Right lung (tissue), 5 donors: ENCODE data around the gene ASCC3. TPM values are rescaled to one million over a fixed set of nuclear protein-coding genes. Genes with fewer than 3 reads are reported as not detected.
"Not testable (repeated sequence)": the region's sequence is repeated elsewhere in the genome, so short reads cannot be mapped to it uniquely, and the experiment has no call there.

Experiments used
- DNase-seq, 2 donors: peaks; one replicate each; pipeline ENCODE4 v3.0.0-alpha.2; 2013
- polyA plus RNA-seq, 5 donors: library from polyadenylated mRNA; unstranded; fragments of 120-200 nt; gene quantifications; one replicate each; pipeline versions ENCODE4 v1.2.1 to v1.2.3, GENCODE V29; 2013; ENCODE audit warnings: inconsistent platforms in 1 of 5, low replicate concordance in 1 of 5; ENCODE audit not compliant: insufficient read length in 5 of 5, insufficient read depth in 1 of 5

ASCC3 gene
- polyA plus RNA-seq, 5 donors: 18.4 to 26.2 (median 23.1) TPM

- DNase-seq: no peak
These were observed 74.8 kb downstream of the ASCC3 start for GRCh38 chr6:100806296-100806695.

GRCh38 chr6:100803264-100804045 lies 77.7 kb downstream of the ASCC3 start:
- no peak for DNase-seq

GRCh38 chr6:100801036-100801435 lies 80.1 kb downstream of the ASCC3 start:
- no peak for DNase-seq

DNA sequence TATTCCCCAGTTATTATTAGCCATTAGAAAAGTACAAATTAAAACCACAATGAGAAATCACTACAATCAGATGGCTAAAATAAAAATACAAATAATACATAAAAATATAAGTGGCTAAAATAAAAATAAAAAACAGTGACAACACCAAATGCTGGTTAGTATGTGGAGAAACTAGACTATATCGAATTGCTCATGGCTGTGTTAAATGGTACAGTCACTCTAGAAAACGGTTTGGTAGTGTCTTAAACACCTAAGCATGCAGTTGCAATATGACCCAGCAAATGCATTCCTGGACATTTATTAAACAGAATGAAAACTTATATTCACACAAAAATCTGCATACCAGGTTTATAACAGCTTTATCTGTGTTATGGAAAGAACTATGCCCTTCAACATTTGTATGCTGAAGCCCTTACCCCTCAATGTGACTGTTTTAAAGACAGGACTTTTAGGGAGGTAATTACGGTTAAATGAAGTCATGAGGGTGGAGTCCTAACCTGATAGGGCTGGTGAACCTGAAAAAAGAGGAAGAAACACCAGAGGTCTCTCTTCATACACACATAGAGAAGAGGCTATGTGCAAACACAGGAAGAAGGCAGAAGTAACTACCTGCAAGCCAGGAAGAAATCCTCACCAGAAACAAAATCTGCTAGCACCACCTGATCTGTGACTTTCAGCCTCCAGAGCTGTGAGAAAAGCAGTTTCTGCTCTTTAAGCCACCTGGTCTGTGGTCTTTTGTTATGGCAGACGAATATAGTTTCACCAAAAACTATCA lies 84.9 kb downstream of the ASCC3 start:
- no peak for DNase-seq

DNA sequence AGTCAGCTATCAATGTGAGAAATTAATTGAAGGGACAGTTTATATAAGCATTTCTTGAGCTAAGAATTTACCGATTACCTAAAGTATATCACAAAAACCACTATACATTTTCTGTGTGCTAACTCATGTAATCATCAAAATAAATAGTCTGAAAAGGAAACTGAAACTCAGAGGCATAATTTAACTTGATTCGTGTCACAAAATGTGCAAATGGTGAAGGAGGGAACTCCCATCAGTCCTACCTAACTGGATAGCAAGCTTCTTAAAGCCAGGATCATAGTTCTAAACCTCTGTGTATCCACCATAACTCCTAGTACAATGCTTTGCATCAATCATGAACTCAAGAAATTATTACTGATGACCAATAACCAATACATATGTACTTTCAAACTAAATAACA lies 91.0 kb downstream of the ASCC3 start:
- DNase-seq: no peak

GRCh38 chr6:100785982-100786381 lies 95.1 kb downstream of the ASCC3 start:
- no peak for DNase-seq

- DNase-seq: no peak
These were observed 100.5 kb downstream of the ASCC3 start for GRCh38 chr6:100780648-100781047.

GRCh38 chr6:100775667-100776066 lies 105.5 kb downstream of the ASCC3 start:
- no peak for DNase-seq

DNA sequence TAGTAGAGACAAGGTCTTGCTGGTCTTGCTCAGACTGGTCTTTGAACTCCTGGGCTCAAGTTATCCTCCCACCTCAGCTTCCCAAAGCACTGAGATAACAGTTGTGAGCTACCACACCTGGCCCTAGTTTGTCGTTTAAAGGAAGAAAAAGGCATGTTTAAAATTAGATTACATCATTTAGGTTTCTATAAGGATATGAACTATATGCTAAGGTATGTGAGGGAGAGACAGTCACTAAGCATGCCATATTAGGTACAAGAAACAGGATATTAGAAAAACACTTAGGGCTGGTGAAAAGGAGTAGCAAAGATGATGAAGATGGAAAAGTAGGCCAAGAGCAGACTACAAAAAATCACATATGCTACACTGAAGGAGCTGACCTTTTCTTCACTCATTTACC lies 106.4 kb downstream of the ASCC3 start:
- no peak for DNase-seq

DNA sequence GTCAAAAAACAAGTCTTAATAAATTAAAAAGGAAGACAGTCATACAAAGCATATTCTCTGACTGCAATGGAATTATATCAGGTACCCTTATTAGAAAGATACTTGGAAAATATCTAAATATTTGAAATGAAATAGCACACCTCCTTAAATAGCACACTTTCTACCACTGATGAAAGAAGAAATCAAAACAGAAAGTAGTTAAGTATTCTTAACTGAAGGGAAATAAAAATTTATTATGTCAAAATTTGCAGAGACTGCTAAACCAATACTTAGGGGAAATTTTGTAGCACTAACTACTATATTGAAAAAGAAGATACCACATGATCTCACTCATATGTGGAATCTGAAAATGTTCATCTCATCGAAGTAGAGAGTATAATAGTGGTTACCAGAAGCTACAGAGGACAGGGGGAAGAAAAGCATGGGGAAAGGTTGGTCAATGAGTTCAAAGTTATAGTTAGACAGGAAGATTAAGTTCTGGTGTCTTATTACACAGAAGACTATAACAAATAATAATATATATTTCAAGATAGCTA lies 112.2 kb downstream of the ASCC3 start:
- no peak for DNase-seq

DNA sequence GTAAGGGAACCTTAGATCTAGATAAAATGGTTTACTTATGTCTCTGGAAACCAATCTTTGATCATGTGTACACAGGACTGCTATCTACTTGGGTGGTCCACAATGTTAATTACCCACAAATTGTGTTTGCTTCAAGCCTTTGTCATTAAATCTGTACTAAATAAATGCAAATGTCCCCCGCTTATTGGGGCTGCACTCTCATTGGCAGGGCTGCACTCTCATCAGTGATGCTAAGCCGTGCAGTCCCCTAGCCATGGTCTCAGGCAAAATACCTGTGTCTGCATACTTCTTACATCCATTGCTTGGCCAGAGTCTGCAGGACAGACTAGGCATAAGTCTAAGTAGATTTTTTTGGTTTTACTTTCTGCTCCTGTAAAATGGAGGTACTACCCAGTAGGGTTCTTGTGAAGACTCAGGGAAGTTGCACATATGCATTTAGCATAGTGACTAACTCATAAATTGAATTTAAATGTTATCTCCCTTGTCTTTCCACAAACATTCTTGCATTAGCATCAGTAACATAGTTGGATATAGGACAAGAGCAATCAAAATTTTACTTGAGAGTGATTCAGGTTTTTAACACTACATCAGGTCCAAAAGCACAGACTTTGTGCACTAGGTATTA lies 117.4 kb downstream of the ASCC3 start:
- DNase-seq: no peak

- DNase-seq: no peak
These were observed 119.3 kb downstream of the ASCC3 start for GRCh38 chr6:100761841-100762240.

DNA sequence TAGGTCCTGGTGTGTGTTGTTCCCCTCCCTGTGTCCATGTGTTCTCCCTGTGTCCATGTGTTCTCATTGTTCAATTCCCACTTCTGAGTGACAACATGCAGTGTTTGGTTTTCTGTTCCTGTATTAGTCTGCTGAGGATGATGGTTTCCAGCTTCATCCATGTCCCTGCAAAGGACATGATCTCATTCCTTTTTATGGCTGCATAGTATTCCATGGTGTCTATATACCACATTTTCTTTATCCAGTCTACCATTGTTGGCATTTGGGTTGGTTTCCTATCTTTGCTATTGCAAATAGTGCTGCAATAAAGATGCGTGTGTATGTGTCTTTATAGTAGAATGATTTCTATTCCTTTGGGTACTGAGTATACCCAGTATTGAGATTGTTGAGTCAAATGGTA lies 122.7 kb downstream of the ASCC3 start:
- not testable (repeated sequence) for DNase-seq

DNA sequence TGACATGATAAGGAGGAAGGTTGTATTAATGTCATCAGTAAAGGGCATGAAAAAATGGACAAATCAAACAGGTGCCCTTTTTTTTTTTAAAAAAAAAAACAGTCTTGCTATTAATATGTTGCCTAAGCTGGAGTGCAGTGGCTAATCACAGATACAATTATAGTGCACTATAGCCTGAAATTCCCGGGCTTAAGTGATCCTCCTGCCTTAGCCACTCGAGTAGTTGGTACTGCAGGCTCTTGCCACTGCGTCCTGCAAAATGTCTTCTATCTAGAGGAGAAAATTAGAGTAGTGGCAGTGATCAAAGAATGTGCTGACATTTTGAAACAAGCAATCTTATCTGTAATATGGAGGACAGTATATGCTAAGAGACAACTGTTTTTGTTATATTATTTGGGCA lies 127.7 kb downstream of the ASCC3 start:
- DNase-seq: no peak

DNA sequence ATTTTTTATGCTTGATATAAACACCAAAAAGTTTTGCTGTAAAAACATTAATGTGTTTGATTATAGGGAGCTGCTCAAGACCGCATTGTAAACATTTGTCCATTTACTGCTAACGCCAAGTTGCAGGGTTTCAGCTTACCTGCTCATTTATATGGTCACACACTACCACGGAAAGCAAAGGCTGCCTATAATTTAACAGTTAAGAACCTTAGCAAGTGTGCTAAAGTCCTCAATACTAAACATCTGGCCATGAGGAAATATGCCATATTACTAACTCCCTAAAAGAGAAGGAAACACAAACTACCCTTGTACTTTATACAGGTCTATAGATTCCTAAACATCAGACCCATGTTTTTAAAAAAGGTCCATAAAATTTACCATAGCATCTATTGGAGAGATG lies 129.5 kb downstream of the ASCC3 start:
- DNase-seq: no peak

- DNase-seq: no peak
These were observed 135.6 kb downstream of the ASCC3 start for GRCh38 chr6:100745419-100746041.

GRCh38 chr6:100740439-100740838 lies 140.7 kb downstream of the ASCC3 start:
- no peak for DNase-seq

DNA sequence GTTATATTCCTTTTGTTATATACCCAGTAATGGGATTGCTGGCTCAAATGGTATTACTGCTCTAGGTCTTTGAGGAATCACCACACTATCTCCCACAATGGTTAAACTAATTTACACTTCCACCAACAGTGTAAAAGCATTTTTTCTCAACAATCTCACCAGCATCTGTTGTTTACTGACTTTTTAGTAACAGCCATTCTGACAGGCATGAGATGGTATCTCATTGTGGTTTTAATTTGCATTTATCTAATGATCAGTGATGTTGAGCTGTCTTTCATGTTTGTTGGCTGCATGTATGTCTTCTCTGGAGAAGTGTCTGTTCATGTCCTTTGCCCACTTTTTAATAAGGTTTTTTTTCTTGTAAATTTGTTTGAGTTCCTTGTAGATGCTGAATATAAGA lies 143.4 kb downstream of the ASCC3 start:
- not testable (repeated sequence) for DNase-seq

- DNase-seq: no peak
These were observed 149.7 kb downstream of the ASCC3 start for GRCh38 chr6:100731411-100731810.

- DNase-seq: no peak
These were observed 150.8 kb downstream of the ASCC3 start for GRCh38 chr6:100730001-100730980.

- no peak for DNase-seq
These were observed 154.5 kb downstream of the ASCC3 start for GRCh38 chr6:100726666-100727065.
